Measurements from ENCODE around the gene RTN3. TPM values are rescaled to one million over a fixed set of nuclear protein-coding genes. Genes with fewer than 3 reads are reported as not detected.

The RTN3 gene
- total and polyA plus RNA-seq, 9 donors = 25.5 to 76.0 (median 53.9) TPM

- no peak overlapping the region for H3K27ac ChIP-seq (ENCODE audit: low read length)
- no peak for DNase-seq
Observed at GRCh38 chr11:63663809-63664208, 17.5 kb upstream of the RTN3 start.

GRCh38 chr11:63666874-63667273, 14.4 kb upstream of the RTN3 start:
- Histone ChIP-seq H3K27ac (ENCODE audit: low read length) (no peak overlapping the region), H3K4me1 (ENCODE audit: control insufficient read depth, insufficient read depth, low read length) (peaks cover 8% of the 10 kb centered on the region)

More at GRCh38 chr11:63663809-63664208, 17.5 kb upstream of the RTN3 start:
- WGBS (ENCODE audit: insufficient coverage) = no CpG with 5 or more reads among the region's 1 CpG
- no peak overlapping the region for H3K4me3 ChIP-seq (ENCODE audit: low read length)
- H3K9me3 ChIP-seq (replicated peaks; ENCODE audit: control insufficient read depth, low read depth, low read length) = no peaks in the 10 kb centered on the region
- H3K27me3 ChIP-seq (ENCODE audit: control insufficient read depth, insufficient read depth, low read length) = no peaks in the 10 kb centered on the region
- peaks cover 4% of the 10 kb centered on the region for H3K36me3 ChIP-seq (ENCODE audit: control insufficient read depth, insufficient read depth, low read length)
- no peaks in the 10 kb centered on the region for H3K4me1 ChIP-seq (ENCODE audit: control insufficient read depth, insufficient read depth, low read length)

DNA sequence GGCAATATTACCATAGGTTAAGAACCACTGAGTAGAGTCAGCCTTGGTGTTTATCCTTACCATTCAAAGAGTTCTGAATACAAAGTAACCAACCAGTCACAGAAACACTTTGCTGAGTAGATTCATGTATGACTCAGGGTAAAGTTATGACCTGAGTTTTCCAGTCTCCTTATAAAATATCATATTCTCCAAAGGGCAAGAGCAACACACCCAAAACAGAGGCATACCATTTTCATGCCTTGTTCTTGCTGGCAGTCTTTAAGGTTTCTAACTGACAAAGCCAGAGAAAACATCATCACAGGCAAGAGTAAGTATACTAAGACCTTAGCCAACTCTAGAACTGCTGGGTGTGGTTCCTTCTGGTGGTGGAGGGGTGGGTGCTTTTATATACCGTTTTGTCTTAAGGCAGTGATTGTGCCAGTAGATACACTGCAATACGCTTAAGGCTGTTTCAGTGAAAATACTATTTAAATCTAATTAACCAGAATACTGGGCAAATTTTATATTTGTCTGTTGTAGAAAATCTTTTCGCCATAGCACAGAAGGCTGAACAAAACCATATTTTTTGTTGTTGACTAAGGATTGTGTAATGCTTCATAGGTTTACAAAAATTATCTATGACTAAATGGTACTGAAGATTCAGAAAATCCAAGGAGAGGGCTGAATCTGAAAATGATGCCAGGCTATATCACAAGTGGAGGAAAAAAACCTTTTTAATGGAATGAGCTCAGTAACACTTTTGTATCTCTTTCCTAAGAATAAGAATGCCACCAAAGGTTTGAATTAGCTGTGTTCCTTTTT, 13.1 kb upstream of the RTN3 start:
- Histone ChIP-seq H3K4me3 (ENCODE audit: low read length) (no peak overlapping the region), H3K27me3 (ENCODE audit: control insufficient read depth, insufficient read depth, low read length) (no peaks in the 10 kb centered on the region), H3K27ac (ENCODE audit: low read length) (no peak overlapping the region), H3K4me1 (ENCODE audit: control insufficient read depth, insufficient read depth, low read length) (peaks cover 9% of the 10 kb centered on the region), H3K9me3 (replicated peaks; ENCODE audit: control insufficient read depth, low read depth, low read length) (no peaks in the 10 kb centered on the region), H3K36me3 (ENCODE audit: control insufficient read depth, insufficient read depth, low read length) (peaks cover 4% of the 10 kb centered on the region)
- no CpG with 5 or more reads among the region's 3 CpGs for WGBS (ENCODE audit: insufficient coverage)
- DNase-seq = peak; percentile 25

More at GRCh38 chr11:63666874-63667273, 14.4 kb upstream of the RTN3 start:
- Histone ChIP-seq H3K36me3 (ENCODE audit: control insufficient read depth, insufficient read depth, low read length) (peaks cover 4% of the 10 kb centered on the region), H3K4me3 (ENCODE audit: low read length) (no peak overlapping the region), H3K9me3 (replicated peaks; ENCODE audit: control insufficient read depth, low read depth, low read length) (no peaks in the 10 kb centered on the region), H3K27me3 (ENCODE audit: control insufficient read depth, insufficient read depth, low read length) (no peaks in the 10 kb centered on the region)
- WGBS (ENCODE audit: insufficient coverage) = no CpG with 5 or more reads among the region's 4 CpGs
- no peak for DNase-seq

DNA sequence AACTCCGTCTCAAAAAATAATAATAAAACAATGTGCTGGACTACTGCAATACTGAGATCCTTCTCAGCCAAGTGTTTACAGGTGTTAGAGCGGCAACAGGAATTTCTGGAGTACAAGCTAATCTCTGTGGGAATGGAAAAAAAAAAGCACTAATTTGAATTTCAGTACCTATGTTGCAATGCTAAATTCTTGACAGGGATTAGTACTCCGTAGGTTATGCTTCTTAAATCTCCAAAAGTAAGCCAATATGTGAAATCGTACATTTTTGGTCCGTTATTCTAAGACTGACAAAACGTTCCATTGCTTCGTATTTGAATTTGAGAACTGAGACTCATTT, 11.2 kb upstream of the RTN3 start:
- Histone ChIP-seq H3K4me1 (ENCODE audit: control insufficient read depth, insufficient read depth, low read length) (peaks cover 9% of the 10 kb centered on the region), H3K36me3 (ENCODE audit: control insufficient read depth, insufficient read depth, low read length) (peaks cover 4% of the 10 kb centered on the region), H3K27ac (ENCODE audit: low read length) (peak overlapping the region; percentile 96), H3K9me3 (replicated peaks; ENCODE audit: control insufficient read depth, low read depth, low read length) (no peaks in the 10 kb centered on the region), H3K4me3 (ENCODE audit: low read length) (peak overlapping the region; percentile 84), H3K27me3 (ENCODE audit: control insufficient read depth, insufficient read depth, low read length) (no peaks in the 10 kb centered on the region)
- no peak for DNase-seq
- WGBS (ENCODE audit: insufficient coverage) = no CpG with 5 or more reads among the region's 7 CpGs

DNA sequence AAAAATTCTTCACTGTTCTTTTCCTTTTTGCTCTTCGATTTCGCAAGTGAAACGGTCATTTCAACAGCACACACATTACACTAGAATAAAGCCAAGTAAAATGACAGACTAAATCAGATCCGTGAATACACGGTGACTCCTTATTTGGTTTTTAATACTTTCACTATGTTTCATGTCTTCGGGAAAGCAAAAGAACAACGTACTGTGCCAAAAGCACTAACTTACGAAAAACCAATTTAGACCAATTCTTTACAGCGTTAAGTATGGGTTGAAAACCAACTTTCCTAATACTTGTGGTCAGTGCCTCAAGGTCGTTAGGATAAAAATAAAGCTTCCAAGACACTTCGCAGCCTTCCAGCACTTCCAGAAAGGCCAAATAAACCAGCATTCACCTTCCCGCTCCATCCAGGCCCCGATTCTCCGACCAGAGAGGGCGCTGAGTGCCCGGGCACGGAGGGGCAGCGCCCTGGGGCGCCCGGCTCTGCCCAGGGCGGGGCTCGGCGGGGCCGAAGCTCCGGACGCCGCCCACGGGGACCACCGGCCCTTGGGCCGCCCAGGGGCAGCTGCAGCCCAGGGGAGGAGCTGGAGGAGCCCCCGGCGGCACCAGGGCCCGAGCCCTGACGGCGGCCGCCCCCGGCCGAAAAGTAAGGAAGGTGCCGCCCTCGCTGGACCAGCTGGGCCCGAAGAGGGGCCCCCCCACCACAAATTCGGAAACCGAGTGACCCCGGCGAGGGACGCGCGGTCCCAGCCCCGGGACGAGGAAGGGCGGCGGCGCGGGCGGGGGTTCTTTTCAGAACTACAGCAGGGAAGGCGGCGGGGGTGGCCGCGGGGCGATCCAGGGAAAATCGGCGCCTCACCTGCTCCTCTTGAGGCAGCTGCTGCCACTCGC, 10.6 kb upstream of the RTN3 start:
- Histone ChIP-seq H3K36me3 (ENCODE audit: control insufficient read depth, insufficient read depth, low read length) (peaks cover 4% of the 10 kb centered on the region), H3K4me3 (ENCODE audit: low read length) (peak overlapping the region; percentile 84), H3K4me1 (ENCODE audit: control insufficient read depth, insufficient read depth, low read length) (peaks cover 9% of the 10 kb centered on the region), H3K27me3 (ENCODE audit: control insufficient read depth, insufficient read depth, low read length) (no peaks in the 10 kb centered on the region), H3K27ac (ENCODE audit: low read length) (peak overlapping the region; percentile 96), H3K9me3 (replicated peaks; ENCODE audit: control insufficient read depth, low read depth, low read length) (no peaks in the 10 kb centered on the region)
- DNase-seq = peak; percentile 69
- WGBS (ENCODE audit: insufficient coverage) = under 1% methylated on average over 53 of the region's 63 CpGs

DNA sequence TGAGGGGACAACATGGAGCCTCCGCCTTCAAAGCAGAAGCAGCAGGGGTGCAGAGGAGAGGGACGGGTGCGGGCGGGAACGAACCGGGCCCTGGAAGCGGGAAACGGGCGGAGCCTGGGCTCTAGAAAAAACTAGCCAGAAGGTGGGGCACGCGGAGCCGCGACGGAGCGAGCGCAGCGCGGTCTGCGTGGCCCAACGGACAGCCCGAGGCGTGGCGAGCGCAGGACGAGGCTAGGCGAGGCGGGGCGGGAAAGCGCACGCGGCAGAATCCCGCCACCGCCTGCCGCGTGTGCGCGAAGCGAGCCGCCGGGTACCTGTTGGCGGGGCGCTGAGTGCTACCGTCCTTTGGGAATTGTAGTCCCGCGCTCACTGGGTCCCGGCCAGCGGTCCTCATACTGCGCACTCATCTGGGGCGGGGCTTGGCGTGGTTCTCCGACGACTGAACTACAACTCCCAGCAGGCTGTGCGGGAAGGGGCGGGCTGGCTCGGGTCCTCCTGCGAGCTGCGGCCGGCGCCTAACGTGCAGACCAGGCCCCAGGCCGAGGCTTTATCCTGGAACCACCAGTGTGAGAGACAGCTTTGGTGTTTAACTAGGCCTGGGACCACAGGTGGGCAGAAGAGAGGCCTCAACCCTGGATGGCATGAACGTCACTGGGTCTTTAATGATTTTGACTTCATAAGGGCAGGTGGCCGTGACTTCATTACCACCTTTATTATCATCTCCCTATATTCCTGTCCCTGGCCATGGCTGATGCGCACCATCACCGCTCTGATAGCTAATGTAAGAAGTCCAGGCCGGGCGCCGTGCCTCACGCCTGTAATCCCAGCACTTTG, 9.8 kb upstream of the RTN3 start, which contains the start of gene ATL3:
ATL3 (minus strand) TSS at position 55 of the 834 bp plus-strand sequence; CDS start at position 14, 41 bp downstream.
- H3K27me3 ChIP-seq (ENCODE audit: control insufficient read depth, insufficient read depth, low read length) = no peaks in the 10 kb centered on the region
- H3K9me3 ChIP-seq (replicated peaks; ENCODE audit: control insufficient read depth, low read depth, low read length) = no peaks in the 10 kb centered on the region
- peak; percentile 98 for DNase-seq
- peaks cover 4% of the 10 kb centered on the region for H3K36me3 ChIP-seq (ENCODE audit: control insufficient read depth, insufficient read depth, low read length)
- peaks cover 9% of the 10 kb centered on the region for H3K4me1 ChIP-seq (ENCODE audit: control insufficient read depth, insufficient read depth, low read length)
- peak within 1 kb of the TSS; percentile 96 for H3K27ac ChIP-seq (ENCODE audit: low read length)
- peak within 1 kb of the TSS; percentile 84 for H3K4me3 ChIP-seq (ENCODE audit: low read length)
- 8% methylated on average over 67 of the region's 69 CpGs for WGBS (ENCODE audit: insufficient coverage)

DNA sequence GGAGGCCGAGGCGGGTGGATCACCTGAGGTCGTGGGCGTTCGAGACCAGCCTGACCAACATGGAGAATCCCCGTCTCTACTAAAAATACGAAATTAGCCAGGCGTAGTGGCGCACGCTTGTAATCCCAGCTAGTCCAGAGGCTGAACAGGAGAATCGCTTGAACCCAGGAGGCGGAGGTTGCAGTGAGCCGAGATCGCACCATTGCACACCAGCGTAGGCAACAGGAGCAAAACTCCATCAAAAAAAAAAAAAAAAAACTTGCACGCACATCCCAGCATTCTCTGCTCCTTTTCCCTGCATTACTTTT, 9.2 kb upstream of the RTN3 start:
- Histone ChIP-seq H3K27ac (ENCODE audit: low read length) (peak overlapping the region; percentile 96), H3K4me1 (ENCODE audit: control insufficient read depth, insufficient read depth, low read length) (peaks cover 9% of the 10 kb centered on the region), H3K4me3 (ENCODE audit: low read length) (no peak overlapping the region), H3K9me3 (replicated peaks; ENCODE audit: control insufficient read depth, low read depth, low read length) (no peaks in the 10 kb centered on the region), H3K27me3 (ENCODE audit: control insufficient read depth, insufficient read depth, low read length) (no peaks in the 10 kb centered on the region), H3K36me3 (ENCODE audit: control insufficient read depth, insufficient read depth, low read length) (peaks cover 4% of the 10 kb centered on the region)
- 98% methylated on average over 14 of the region's 16 CpGs for WGBS (ENCODE audit: insufficient coverage)
- DNase-seq = no peak

- Histone ChIP-seq H3K27me3 (ENCODE audit: control insufficient read depth, insufficient read depth, low read length) (no peaks in the 10 kb centered on the region), H3K9me3 (replicated peaks; ENCODE audit: control insufficient read depth, low read depth, low read length) (no peaks in the 10 kb centered on the region), H3K27ac (ENCODE audit: low read length) (no peak overlapping the region), H3K4me1 (ENCODE audit: control insufficient read depth, insufficient read depth, low read length) (peaks cover 9% of the 10 kb centered on the region), H3K36me3 (ENCODE audit: control insufficient read depth, insufficient read depth, low read length) (no peaks in the 10 kb centered on the region), H3K4me3 (ENCODE audit: low read length) (no peak overlapping the region)
- no CpG with 5 or more reads among the region's 1 CpG for WGBS (ENCODE audit: insufficient coverage)
- DNase-seq = no peak
Observed at GRCh38 chr11:63672936-63673539, 8.3 kb upstream of the RTN3 start.

DNA sequence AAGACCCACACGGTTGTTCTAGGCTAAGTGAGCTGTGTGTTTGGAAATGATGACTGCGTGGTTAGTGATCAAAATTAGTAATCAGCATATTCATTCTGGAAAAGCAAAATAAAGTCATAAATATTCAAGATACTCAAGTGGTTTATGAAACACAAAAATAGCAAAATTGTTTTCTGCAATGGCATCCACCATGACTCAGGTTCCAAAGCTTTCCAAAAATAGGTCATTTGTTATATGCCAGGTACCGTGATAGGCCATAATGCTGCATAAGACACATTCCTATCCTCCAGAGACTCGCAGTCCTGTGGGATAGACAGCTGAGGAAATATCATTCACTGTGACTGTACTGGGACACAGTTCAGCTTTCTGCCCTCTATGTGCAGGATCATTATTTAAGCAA, 7.7 kb upstream of the RTN3 start:
- no peaks in the 10 kb centered on the region for H3K36me3 ChIP-seq (ENCODE audit: control insufficient read depth, insufficient read depth, low read length)
- no peak overlapping the region for H3K27ac ChIP-seq (ENCODE audit: low read length)
- no peak overlapping the region for H3K4me3 ChIP-seq (ENCODE audit: low read length)
- DNase-seq = no peak
- no peaks in the 10 kb centered on the region for H3K27me3 ChIP-seq (ENCODE audit: control insufficient read depth, insufficient read depth, low read length)
- H3K9me3 ChIP-seq (replicated peaks; ENCODE audit: control insufficient read depth, low read depth, low read length) = no peaks in the 10 kb centered on the region
- peaks cover 9% of the 10 kb centered on the region for H3K4me1 ChIP-seq (ENCODE audit: control insufficient read depth, insufficient read depth, low read length)
- no CpG with 5 or more reads among the region's 4 CpGs for WGBS (ENCODE audit: insufficient coverage)
